MM.1S (cell line): Measurements from ENCODE around the gene SLC25A20.

Source experiments
- DNase-seq: peaks from one replicate; pipeline ENCODE4 v3.0.0-alpha.2; 2015
- H2AFZ ChIP-seq: fragments of 300-600 bp; sonication (generic); 2 replicates; pipeline ENCODE4 v1.6.0; 2016; ENCODE audit warnings: antibody characterized with exemption, low read length
- H3F3A ChIP-seq: fragments of 300-600 bp; sonication (generic); 2 replicates; pipeline ENCODE4 v1.6.1; 2016; ENCODE audit warnings: mild to moderate bottlenecking, antibody characterized with exemption, low read length, moderate library complexity, mixed read lengths; ENCODE audit not compliant: insufficient read depth
- H3K27ac ChIP-seq: fragments of 300-600 bp; sonication (generic); 2 replicates; pipeline ENCODE4 v1.5.1; 2016; ENCODE audit warnings: mild to moderate bottlenecking, low read length
- H3K27me3 ChIP-seq: fragments of 300-600 bp; sonication (generic); replicated peaks from 2 replicates; pipeline ENCODE4 v1.6.0; 2016; ENCODE audit warnings: low read length; ENCODE audit not compliant: insufficient read depth
- H3K36me3 ChIP-seq: fragments of 300-600 bp; sonication (generic); replicated peaks from 2 replicates; pipeline ENCODE4 v1.6.1; 2016; ENCODE audit warnings: mild to moderate bottlenecking, low read length, mixed read lengths; ENCODE audit not compliant: insufficient read depth
- H3K4me1 ChIP-seq: fragments of 300-600 bp; sonication (generic); 2 replicates; pipeline ENCODE4 v1.6.1; 2016; ENCODE audit warnings: low read length, mixed read lengths
- H3K4me2 ChIP-seq: fragments of 300-600 bp; sonication (generic); 2 replicates; pipeline ENCODE4 v1.6.0; 2016; ENCODE audit warnings: low read depth, low read length
- H3K4me3 ChIP-seq: fragments of 300-600 bp; sonication (generic); 2 replicates; pipeline ENCODE4 v1.5.1; 2016; ENCODE audit warnings: low read length, mixed read lengths
- H3K79me2 ChIP-seq: fragments of 300-600 bp; sonication (generic); 2 replicates; pipeline ENCODE4 v1.6.1; 2016; ENCODE audit warnings: mixed run types, low read length, mixed read lengths
- H3K9ac ChIP-seq: fragments of 300-600 bp; sonication (generic); 2 replicates; pipeline ENCODE4 v1.6.1; 2016; ENCODE audit warnings: low read length, mixed read lengths
- H3K9me2 ChIP-seq: fragments of 300-600 bp; sonication (generic); replicated peaks from 2 replicates; pipeline ENCODE4 v1.6.1; 2016; ENCODE audit warnings: mild to moderate bottlenecking, low read length, mixed read lengths; ENCODE audit not compliant: insufficient read depth
- H3K9me3 ChIP-seq: fragments of 300-600 bp; sonication (generic); replicated peaks from 2 replicates; pipeline ENCODE4 v1.6.1; 2016; ENCODE audit warnings: mild to moderate bottlenecking, low read length, mixed read lengths; ENCODE audit not compliant: insufficient read depth
- H4K20me1 ChIP-seq: fragments of 300-600 bp; sonication (generic); 2 replicates; pipeline ENCODE4 v1.6.1; 2016; ENCODE audit warnings: mild to moderate bottlenecking, low read length, moderate library complexity, mixed read lengths; ENCODE audit not compliant: insufficient read depth
- EZH2 ChIP-seq: fragments of 300-600 bp; sonication (generic); optimal IDR thresholded peaks from 2 replicates; pipeline ENCODE3; 2017; ENCODE audit warnings: low read depth, mild to moderate bottlenecking, antibody characterized with exemption, low read length, mixed read lengths
- EZH2phosphoT487 ChIP-seq: fragments of 300-600 bp; sonication (generic); IDR thresholded peaks from 2 replicates; pipeline ENCODE4 v1.6.1; 2018; ENCODE audit warnings: antibody characterized with exemption, low read length
- TF ChIP-seq, protein P1 (sequence below): fragments of 300-600 bp; sonication (generic); IDR thresholded peaks from 2 replicates; pipeline ENCODE4 v1.5.1; 2016; ENCODE audit warnings: antibody characterized with exemption, low read length, mixed read lengths

Gene SLC25A20

GRCh38 chr3:48852151-48852550, 46.5 kb downstream of the SLC25A20 start:
- H3K9ac ChIP-seq = no peak overlapping the region
- H3K79me2 ChIP-seq = peaks cover 2% of the 10 kb centered on the region; the same call in 1 of the 2 replicates
- no peaks in the 10 kb centered on the region for H4K20me1 ChIP-seq
- DNase-seq = no peak
- peaks cover 11% of the 10 kb centered on the region; the same call in 1 of the 2 replicates for H3F3A ChIP-seq
- no peak overlapping the region for H3K4me3 ChIP-seq
- H3K9me3 ChIP-seq = no peaks in the 10 kb centered on the region
- no peaks in the 10 kb centered on the region for H3K36me3 ChIP-seq
- TF ChIP-seq, protein P1, sequence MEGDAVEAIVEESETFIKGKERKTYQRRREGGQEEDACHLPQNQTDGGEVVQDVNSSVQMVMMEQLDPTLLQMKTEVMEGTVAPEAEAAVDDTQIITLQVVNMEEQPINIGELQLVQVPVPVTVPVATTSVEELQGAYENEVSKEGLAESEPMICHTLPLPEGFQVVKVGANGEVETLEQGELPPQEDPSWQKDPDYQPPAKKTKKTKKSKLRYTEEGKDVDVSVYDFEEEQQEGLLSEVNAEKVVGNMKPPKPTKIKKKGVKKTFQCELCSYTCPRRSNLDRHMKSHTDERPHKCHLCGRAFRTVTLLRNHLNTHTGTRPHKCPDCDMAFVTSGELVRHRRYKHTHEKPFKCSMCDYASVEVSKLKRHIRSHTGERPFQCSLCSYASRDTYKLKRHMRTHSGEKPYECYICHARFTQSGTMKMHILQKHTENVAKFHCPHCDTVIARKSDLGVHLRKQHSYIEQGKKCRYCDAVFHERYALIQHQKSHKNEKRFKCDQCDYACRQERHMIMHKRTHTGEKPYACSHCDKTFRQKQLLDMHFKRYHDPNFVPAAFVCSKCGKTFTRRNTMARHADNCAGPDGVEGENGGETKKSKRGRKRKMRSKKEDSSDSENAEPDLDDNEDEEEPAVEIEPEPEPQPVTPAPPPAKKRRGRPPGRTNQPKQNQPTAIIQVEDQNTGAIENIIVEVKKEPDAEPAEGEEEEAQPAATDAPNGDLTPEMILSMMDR = no peak
- TF ChIP-seq EZH2 = no peak
- TF ChIP-seq EZH2phosphoT487 = no peak
- no peaks in the 10 kb centered on the region for H3K4me1 ChIP-seq
- H3K9me2 ChIP-seq = no peaks in the 10 kb centered on the region
- H3K27ac ChIP-seq = no peak overlapping the region
- no peak overlapping the region for H3K4me2 ChIP-seq
- no peak overlapping the region for H2AFZ ChIP-seq
- H3K27me3 ChIP-seq = no peaks in the 10 kb centered on the region

DNA sequence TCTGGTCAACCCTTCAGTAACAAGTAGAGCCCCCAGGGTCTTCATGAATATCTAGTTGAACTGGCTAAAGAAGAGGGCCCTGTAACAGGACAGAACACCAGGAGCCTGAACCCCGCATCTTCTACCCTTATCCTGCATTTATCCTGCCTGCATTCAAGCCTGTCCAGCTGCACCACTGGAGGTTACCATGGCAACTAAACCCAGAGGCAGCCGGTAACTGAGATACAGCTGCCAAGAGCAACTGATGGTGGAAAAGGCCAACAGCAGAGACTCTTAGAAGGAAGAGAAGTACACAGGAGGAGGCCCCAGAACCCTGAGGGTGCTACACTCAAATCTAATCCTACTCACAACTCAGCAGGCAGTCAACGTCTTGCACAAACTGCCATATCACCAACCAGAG, 47.3 kb downstream of the SLC25A20 start:
- H4K20me1 ChIP-seq = no peaks in the 10 kb centered on the region
- no peaks in the 10 kb centered on the region for H3K9me3 ChIP-seq
- no peaks in the 10 kb centered on the region for H3K27me3 ChIP-seq
- H3K4me3 ChIP-seq = no peak overlapping the region
- H3K27ac ChIP-seq = no peak overlapping the region
- TF ChIP-seq, protein P1 = no peak
- TF ChIP-seq EZH2 (no peak), EZH2phosphoT487 (no peak)
- no peak overlapping the region for H3K4me2 ChIP-seq
- no peak overlapping the region for H3K9ac ChIP-seq
- H2AFZ ChIP-seq = no peak overlapping the region
- H3K36me3 ChIP-seq = no peaks in the 10 kb centered on the region
- H3K9me2 ChIP-seq = no peaks in the 10 kb centered on the region
- no peak for DNase-seq
- H3F3A ChIP-seq = peaks cover 16% of the 10 kb centered on the region; the same call in 1 of the 2 replicates
- H3K4me1 ChIP-seq = no peaks in the 10 kb centered on the region; the same call in 1 of the 2 replicates
- H3K79me2 ChIP-seq = peaks cover 9% of the 10 kb centered on the region

DNA sequence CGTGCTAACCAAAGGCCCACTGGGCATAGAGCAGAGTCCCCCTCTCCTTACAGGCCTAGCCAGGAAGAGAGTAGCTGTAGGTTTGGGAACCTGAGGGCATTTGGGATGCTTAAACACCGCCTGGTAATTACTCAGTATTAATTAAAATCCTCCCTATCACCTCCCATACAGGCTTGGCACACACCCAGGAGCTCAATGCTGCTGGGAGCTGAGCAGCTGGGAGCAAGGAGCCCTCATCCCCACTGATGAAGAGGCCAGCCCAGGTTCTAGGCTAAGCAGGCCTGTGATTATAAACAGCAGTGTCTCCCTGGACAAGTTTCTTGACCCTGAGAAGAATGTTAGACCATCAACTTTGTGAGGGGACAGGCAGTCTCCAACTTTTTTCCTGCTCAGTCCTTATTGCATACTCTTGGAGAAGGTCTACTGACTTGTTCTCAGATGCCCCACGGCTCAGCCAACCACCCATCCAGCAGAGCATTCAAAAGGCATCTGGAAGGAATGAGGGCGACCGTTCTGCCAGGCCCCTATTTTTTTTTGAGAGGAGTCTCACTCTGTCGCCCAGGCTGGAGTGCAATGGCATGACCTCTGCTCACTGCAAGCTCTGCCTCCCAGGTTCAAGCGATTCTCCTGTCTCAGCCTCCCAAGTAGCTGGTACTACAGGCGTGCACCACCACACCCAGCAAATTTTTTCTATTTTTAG, 49.7 kb downstream of the SLC25A20 start:
- Histone ChIP-seq H3K27ac (no peak overlapping the region), H3K4me1 (no peaks in the 10 kb centered on the region; the same call in 1 of the 2 replicates), H3K9me3 (no peaks in the 10 kb centered on the region), H2AFZ (no peak overlapping the region), H3K36me3 (no peaks in the 10 kb centered on the region), H3F3A (peaks cover 13% of the 10 kb centered on the region; the same call in 1 of the 2 replicates), H3K4me3 (no peak overlapping the region), H3K9me2 (no peaks in the 10 kb centered on the region), H4K20me1 (no peaks in the 10 kb centered on the region), H3K9ac (no peak overlapping the region), H3K79me2 (peaks cover 25% of the 10 kb centered on the region), H3K27me3 (no peaks in the 10 kb centered on the region), H3K4me2 (peak overlapping the region; percentile 92)
- TF ChIP-seq, protein P1 = no peak
- no peak for TF ChIP-seq EZH2phosphoT487
- TF ChIP-seq EZH2 = no peak
- DNase-seq = no peak
